Measurements from ENCODE around the gene PRKAB1. TPM values are rescaled to one million over a fixed set of nuclear protein-coding genes. Genes with fewer than 3 reads are reported as not detected.

Gene PRKAB1
- total RNA-seq, 4 donors from 2014 or later: 12.2 to 25.9 (median 20.5) TPM

DNA sequence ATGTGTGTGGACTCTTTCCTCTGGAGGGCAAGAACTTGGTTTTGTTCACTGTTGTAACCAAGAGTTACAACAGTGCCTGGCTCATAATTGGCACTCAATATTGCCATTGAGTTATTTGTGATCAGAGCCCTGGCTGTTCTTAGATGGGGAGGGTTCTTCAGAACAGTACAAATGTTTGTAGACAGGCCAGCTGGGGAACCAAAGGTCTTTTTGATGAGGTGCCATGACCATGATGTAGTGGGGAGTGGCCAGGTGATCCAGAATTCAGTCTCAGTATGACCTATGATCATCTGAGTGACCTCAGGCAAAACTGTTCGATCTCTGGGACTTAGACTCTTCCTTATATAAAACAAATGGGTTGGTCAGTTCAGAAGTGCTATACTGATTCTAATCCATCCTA lies 3.3 kb upstream of the PRKAB1 start:
- TF ChIP-seq, protein P1, sequence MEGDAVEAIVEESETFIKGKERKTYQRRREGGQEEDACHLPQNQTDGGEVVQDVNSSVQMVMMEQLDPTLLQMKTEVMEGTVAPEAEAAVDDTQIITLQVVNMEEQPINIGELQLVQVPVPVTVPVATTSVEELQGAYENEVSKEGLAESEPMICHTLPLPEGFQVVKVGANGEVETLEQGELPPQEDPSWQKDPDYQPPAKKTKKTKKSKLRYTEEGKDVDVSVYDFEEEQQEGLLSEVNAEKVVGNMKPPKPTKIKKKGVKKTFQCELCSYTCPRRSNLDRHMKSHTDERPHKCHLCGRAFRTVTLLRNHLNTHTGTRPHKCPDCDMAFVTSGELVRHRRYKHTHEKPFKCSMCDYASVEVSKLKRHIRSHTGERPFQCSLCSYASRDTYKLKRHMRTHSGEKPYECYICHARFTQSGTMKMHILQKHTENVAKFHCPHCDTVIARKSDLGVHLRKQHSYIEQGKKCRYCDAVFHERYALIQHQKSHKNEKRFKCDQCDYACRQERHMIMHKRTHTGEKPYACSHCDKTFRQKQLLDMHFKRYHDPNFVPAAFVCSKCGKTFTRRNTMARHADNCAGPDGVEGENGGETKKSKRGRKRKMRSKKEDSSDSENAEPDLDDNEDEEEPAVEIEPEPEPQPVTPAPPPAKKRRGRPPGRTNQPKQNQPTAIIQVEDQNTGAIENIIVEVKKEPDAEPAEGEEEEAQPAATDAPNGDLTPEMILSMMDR (IDR thresholded peaks at IDR 0.05): no peak

DNA sequence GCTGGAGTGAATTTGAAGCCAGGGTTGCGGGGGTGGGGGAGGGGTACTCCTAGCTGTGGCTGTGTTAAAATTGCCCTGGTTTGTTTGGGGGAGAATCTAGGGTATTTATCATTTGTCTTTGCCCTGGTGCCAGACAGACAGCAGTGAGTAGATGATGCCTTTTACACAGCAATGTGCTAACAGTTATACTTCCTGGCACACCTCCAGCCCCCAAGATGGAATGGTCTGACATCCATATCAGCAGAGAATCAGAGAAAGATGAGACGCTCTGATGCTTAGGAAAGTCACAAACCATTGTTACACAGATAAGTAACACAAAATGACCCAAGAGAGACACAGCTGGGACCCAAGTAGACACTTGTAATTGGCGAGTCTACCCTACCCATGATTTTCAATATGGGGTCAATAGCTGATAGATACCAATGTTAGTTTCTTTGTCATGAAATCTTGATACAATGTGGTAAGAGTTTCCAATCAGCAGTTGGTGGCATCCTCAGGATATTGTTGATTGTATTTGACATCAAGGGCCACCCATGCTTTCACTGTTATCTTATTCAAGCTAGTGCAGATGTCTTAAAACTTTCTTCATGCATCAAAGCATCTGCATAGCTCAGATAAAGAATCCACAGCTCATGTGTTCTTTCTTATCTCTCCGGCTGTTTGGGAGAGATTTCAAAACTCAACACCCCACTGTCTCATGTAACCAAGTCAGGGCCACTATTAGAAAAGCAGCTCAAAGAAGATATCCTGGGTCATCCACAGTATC lies 2.6 kb upstream of the PRKAB1 start:
- no peak for ATAC-seq (ENCODE audit: low FRiP score)
- TF ChIP-seq, protein P1 (IDR thresholded peaks at IDR 0.05): no peak
- no peak for DNase-seq (ENCODE audit: low spot score)

More for the DNA sequence above, 3.3 kb upstream of the PRKAB1 start:
- ATAC-seq (ENCODE audit: low FRiP score) (no peak), DNase-seq (ENCODE audit: low spot score) (no peak)

DNA sequence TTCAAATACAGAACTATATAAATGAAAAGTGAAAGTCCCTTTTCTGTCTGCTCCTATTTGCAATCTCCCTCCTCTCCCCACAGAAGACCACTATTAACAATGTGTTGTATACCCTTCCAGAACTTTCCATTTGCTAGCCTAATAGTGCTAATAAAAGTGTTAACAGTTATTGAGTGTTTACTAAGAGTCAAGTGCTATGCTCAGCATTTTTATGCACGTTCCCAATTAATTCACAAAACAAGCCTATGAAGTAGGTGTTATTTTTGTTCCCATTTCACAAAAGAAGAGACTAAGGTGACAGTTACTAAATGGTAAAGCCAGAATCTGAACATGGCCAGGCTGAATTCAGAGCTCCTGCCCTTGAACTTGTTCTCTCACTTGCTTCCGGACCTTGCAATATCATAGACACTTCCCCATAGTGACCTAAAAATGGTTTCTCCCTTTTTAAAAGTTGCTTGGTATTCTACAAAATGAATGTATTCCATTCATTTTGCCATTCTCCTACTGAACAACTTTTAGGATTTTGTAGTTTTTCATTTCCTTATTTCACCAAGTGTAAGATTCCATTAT lies 1.6 kb upstream of the PRKAB1 start:
- DNase-seq (ENCODE audit: low spot score): no peak
- no peak for ATAC-seq (ENCODE audit: low FRiP score)
- TF ChIP-seq, protein P1 (IDR thresholded peaks at IDR 0.05): no peak

DNA sequence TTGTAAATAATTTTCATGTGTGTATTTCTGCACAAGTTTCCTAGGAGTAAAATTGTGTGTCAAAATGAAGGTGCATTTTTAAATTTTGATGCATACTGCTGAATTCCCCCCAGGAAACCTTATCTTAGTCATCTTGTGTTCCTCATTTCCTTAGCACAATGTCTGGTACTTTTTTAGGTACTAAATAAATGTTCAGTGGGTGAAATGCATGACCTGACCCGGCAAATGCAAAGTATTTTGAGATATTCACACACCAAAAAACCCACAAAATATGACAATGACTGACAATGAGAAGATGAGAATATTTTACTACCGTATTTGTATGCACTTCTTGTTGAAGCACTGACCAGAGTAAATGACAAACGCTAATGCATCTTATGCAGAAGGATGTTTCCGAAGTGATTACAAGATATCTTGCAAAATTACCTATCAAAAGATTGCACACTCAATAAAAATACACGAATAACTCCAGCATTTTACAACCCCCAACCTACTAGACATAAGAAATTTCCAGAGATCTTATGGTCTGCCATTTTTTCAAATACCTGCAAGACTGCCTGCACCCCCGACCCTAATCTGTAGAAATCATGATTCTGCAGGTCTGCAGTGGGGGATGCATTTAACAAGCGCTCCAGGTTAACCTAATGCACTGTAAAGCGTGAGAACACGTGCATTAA lies 895 bp upstream of the PRKAB1 start:
- ATAC-seq (ENCODE audit: low FRiP score): no peak
- TF ChIP-seq, protein P1 (IDR thresholded peaks at IDR 0.05): no peak

DNA sequence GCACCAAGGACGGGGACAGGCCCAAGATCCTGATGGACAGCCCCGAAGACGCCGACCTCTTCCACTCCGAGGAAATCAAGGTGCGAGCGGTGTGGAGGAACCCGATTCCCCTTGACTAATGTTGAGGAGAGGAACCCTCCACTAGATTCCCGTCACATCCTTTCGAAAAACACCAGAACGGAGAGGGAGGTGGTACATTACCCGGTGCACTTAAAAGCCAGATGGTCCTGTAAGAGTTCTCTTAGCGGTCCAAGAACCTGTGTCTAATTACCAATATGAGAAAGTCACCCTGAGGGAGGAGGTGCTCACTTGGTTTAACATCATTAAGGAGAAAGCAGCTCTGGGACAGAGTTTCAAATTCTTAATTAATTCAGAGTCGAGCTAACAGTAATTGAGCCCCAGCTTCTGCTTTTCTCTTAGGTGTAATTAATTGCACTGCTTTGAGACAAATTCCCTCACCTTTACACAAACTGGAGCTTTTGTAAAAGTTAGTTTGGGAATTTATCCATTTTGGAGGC lies 450 bp downstream of the PRKAB1 start:
- ATAC-seq (ENCODE audit: low FRiP score): peak; percentile 25
- TF ChIP-seq, protein P1 (IDR thresholded peaks at IDR 0.05): no peak
- no peak for DNase-seq (ENCODE audit: low spot score)

More for the DNA sequence above, 895 bp upstream of the PRKAB1 start:
- no peak for DNase-seq (ENCODE audit: low spot score)

DNA sequence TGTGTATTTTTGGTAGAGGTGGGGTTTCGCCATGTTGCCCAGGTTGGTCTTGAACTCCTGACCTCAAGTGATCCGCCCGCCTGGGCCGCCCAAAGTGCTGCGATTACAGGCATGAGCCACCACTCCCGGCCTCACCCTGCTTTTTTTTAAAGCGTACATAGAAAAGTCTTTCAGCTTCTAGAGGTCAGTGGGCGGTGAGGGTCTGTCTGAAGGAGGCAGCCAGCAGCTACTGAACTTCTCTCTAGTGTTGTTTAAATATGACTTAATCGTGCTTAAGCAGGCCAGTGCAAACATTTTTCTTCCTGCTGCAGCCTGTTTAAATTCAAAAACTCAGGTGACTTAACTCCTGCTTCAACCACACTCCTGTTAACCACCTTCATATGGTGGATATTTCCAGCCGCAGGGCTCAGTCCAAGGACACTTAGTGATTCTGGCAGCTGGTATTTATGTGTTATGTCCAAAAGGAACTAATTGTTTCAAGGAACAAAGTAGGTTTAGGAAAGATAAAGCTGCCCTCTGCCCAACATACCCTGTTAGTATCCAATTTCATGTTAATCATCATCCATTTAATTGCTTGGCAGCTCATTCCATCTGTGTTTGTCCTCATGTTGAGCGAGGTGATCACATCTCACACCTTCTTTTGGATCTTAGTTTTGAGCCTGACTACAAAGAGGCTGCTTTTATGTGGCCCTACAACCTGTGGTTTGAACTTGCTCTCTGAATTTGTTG lies 2.0 kb downstream of the PRKAB1 start:
- DNase-seq (ENCODE audit: low spot score) (no peak), ATAC-seq (ENCODE audit: low FRiP score) (no peak)
- TF ChIP-seq, protein P1 (IDR thresholded peaks at IDR 0.05): no peak

Data from omental fat pad (tissue), 4 donors.